Kasumi-1 (cell line): Measurements from ENCODE around the gene OR2G6.
"Not testable (repeated sequence)": the region's sequence is repeated elsewhere in the genome, so short reads cannot be mapped to it uniquely, and the experiment has no call there.

ENCODE experiments used
- DNase-seq, 2 experiments: peaks; one replicate each; lab custom pipeline; 2025; lab: John Stamatoyannopoulos, UW

The OR2G6 gene

GRCh38 chr1:248574657-248575056 is 66.8 kb downstream of the OR2G6 start, which contains the start of gene OR2T34:
TSS of gene OR2T34 (minus strand) at chr1:248574757. CDS start at chr1:248574757, 0 bp downstream.
- DNase-seq = not testable (repeated sequence)

GRCh38 chr1:248576260-248576980 is 68.5 kb downstream of the OR2G6 start:
- DNase-seq = no peak
